ENCODE data around the gene PRR14.

- no peak for TF ChIP-seq CTCF (IDR thresholded peaks at IDR 0.05)
- no peak for TF ChIP-seq EP300 (IDR thresholded peaks at IDR 0.05)
- TF ChIP-seq POLR2A (IDR thresholded peaks at IDR 0.05), result no peak
Observed at GRCh38 chr16:30621765-30622164, 29.0 kb upstream of the PRR14 start.
